Measurements from ENCODE around the gene ADAM22.

ADAM22 gene

GRCh38 chr7:88218429-88218745, 284.3 kb downstream of the ADAM22 start:
- peak overlapping the region; percentile 83 for H3K4me3 ChIP-seq (ENCODE audit: low read depth, low read length)
- no peak for DNase-seq
- TF ChIP-seq, protein P1, sequence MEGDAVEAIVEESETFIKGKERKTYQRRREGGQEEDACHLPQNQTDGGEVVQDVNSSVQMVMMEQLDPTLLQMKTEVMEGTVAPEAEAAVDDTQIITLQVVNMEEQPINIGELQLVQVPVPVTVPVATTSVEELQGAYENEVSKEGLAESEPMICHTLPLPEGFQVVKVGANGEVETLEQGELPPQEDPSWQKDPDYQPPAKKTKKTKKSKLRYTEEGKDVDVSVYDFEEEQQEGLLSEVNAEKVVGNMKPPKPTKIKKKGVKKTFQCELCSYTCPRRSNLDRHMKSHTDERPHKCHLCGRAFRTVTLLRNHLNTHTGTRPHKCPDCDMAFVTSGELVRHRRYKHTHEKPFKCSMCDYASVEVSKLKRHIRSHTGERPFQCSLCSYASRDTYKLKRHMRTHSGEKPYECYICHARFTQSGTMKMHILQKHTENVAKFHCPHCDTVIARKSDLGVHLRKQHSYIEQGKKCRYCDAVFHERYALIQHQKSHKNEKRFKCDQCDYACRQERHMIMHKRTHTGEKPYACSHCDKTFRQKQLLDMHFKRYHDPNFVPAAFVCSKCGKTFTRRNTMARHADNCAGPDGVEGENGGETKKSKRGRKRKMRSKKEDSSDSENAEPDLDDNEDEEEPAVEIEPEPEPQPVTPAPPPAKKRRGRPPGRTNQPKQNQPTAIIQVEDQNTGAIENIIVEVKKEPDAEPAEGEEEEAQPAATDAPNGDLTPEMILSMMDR (IDR thresholded peaks at IDR 0.05; ENCODE audit: low read depth, low read length) = no peak
- H3K36me3 ChIP-seq = peaks cover 19% of the 10 kb centered on the region
- H3K27me3 ChIP-seq = no peaks in the 10 kb centered on the region
- no peaks in the 10 kb centered on the region for H3K4me1 ChIP-seq
- H3K9me3 ChIP-seq = no peaks in the 10 kb centered on the region

DNA sequence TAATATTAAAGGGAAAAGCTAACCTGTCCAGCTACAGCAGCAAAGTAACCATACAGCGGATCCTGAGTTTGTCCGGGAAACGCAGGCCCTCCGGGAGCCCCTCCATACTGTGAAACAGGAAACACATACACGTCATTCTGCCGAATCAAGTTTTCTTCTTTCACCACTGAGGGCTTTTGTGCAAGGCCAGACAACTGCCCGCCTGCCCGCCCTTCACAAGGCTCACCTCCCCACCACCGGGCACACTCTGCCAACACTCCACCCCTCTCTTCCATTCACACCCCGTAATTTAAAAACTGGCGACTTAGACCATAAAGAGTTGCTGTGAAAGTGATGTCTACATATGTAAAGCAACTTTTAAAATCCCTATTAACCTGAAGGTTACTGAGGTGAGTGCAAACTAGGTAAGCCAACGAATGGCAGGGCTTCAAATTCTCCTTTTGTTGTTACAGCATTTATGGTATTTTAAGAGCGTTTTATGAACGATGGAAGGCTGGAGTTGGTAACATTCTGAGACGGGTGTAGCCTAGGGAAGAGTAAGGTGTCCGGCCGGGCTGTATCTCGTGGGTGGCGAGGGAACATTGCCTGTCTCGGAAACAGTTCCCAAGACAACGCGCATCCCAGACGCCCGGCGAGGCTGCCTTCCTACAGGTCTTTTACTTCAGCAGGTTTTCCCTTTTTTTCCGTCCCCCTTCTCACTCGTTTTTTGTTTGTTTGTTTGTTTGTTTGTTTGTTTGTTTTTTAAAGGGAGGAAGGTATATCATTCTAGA, 285.0 kb downstream of the ADAM22 start:
- DNase-seq = peak; percentile 42

DNA sequence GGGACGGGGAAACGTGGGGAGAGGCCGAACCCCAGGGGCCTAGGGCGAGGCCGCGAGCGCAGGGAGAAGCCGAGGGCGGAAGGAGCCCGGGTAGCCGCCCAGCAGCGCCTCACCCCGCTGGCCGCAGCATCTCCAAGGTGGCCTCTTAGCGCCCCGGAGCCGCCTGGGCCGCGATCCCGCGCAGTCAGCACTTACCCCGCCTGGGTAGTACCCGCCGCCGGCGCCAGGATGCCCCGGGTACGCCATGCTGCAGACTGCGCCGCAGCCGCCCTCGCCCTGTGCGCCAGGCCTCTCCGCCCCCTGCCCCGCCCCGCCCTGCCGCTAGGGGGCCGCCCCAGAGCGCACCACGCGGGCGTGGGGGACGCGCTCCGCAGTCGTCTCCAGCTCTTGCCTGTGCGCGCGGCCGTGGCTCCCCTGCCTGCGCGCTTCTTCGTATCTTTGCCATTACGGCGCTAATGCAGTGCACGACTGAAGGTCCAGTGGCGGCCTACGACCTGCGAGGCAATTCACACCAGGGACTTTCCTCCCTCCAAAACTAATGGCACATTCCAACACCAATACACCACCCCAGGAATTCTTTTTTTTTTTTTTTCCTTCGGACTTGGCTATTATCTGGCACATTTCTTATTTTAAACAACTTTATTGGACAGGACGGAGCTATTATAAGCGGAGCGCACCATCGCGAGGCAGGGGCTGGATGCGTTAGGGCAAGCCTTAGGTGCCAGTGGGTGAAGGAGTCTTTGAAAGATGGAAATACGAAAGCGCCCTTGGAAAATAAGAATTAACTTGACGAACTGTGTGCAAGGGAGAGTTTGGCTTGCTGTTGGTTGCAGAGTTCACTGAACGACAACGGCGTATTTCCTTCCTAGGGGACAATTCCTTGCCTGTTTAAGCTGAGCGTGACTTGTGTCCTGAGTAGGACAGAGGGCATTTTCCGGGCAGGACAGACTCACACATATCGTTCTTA, 286.0 kb downstream of the ADAM22 start, which contains the start of gene SRI:
Gene SRI, minus strand, starts transcription at position 258 of the 967 bp plus-strand sequence. Its CDS starts 12 bp downstream, at position 246.
- Histone ChIP-seq H3K9me3 (no peaks in the 10 kb centered on the region), H3K4me1 (no peaks in the 10 kb centered on the region), H3K4me3 (ENCODE audit: low read depth, low read length) (peak within 1 kb of the TSS; percentile 83), H3K36me3 (peaks cover 16% of the 10 kb centered on the region), H3K27me3 (no peaks in the 10 kb centered on the region)
- peak; percentile 93 for DNase-seq
- TF ChIP-seq, protein P1 (IDR thresholded peaks at IDR 0.05; ENCODE audit: low read depth, low read length) = peak; percentile 46

More for the DNA sequence above, 285.0 kb downstream of the ADAM22 start:
- H3K36me3 ChIP-seq = peaks cover 19% of the 10 kb centered on the region
- H3K4me1 ChIP-seq = no peaks in the 10 kb centered on the region
- no peaks in the 10 kb centered on the region for H3K9me3 ChIP-seq
- TF ChIP-seq, protein P1 (IDR thresholded peaks at IDR 0.05; ENCODE audit: low read depth, low read length) = no peak
- H3K4me3 ChIP-seq (ENCODE audit: low read depth, low read length) = peak overlapping the region; percentile 83
- no peaks in the 10 kb centered on the region for H3K27me3 ChIP-seq

DNA sequence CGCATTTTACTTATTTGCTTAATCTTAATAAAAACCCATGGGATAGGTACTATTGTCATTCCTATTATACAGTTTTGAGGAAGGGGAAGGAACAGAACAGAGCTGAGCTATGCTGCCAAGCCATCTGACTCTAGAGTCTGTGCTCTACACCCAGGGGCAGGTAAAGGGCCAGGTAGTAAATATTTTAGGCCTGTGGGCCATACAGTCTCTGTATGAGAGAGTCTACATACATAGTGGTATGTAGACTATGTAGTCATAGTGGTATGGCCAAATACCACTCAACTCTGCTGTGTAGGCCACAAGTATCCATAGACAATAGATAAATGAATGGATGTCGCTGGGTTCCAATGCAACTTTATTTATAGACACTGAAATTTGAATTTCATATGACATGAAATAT, 289.2 kb downstream of the ADAM22 start:
- no peak for DNase-seq
- no peak overlapping the region for H3K4me3 ChIP-seq (ENCODE audit: low read depth, low read length)
- TF ChIP-seq, protein P1 (IDR thresholded peaks at IDR 0.05; ENCODE audit: low read depth, low read length) = no peak
- H3K27me3 ChIP-seq = no peaks in the 10 kb centered on the region
- no peaks in the 10 kb centered on the region for H3K9me3 ChIP-seq
- no peaks in the 10 kb centered on the region for H3K36me3 ChIP-seq
- H3K4me1 ChIP-seq = no peaks in the 10 kb centered on the region

DNA sequence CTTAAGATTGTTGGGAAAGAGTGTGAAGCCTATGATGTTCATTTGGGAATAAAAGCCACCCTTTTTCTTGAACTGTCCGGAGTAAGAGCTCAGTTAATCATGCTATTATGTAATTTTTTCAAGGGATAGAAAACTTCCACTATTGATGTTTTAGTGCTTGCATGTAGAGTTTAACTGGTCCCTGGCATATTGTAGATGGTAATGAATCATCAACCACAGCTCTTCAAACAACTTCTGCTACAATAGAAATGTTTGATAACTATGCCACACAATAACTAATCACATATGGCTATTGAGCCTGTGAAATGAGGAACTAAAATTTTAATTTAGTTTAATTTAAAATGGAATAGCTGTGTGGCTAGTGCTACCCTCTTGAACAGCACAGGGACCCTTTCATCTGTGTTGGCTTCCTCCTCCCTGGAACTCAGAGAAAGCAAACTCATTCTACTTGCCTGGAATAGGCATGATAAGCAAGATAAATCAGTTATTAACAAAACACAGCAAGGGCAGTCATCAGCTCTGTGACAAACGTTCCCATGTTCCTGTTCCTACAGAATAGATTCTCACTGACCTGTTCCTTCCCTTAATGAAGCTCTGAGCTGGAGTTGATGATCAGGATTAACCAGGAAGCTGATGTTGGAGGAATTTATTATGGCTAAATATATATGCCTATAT, 290.7 kb downstream of the ADAM22 start:
- H3K4me1 ChIP-seq = no peaks in the 10 kb centered on the region
- H3K9me3 ChIP-seq = no peaks in the 10 kb centered on the region
- no peak overlapping the region for H3K4me3 ChIP-seq (ENCODE audit: low read depth, low read length)
- H3K27me3 ChIP-seq = no peaks in the 10 kb centered on the region
- TF ChIP-seq, protein P1 (IDR thresholded peaks at IDR 0.05; ENCODE audit: low read depth, low read length) = no peak
- no peaks in the 10 kb centered on the region for H3K36me3 ChIP-seq
- no peak for DNase-seq

Measured in BE2C (cell line).